Body of pancreas (tissue), 4 donors: ENCODE data around the gene USP15. TPM values are rescaled to one million over a fixed set of nuclear protein-coding genes. Genes with fewer than 3 reads are reported as not detected.

Source experiments
- ATAC-seq: fragments of 150-250 bp; one replicate; pipeline ENCODE4 v1.9.1; 2016
- DNase-seq, 4 donors: peaks; one replicate each; pipeline ENCODE4 v3.0.0-alpha.2; 2019
- H3K27ac ChIP-seq, 4 donors: fragments of 200-600 bp; sonication (generic); 1 replicate in 3 of 4; 2 replicates in 1 of 4; pipeline versions ENCODE4 v1.5.1 to v1.6.1; 2016 to 2019; ENCODE audit warnings: mild to moderate bottlenecking in 1 of 4, mixed read lengths in 1 of 4, moderate library complexity in 1 of 4
- H3K27me3 ChIP-seq, 2 donors: fragments of 200-600 bp; sonication (generic); one replicate each; pipeline ENCODE4 v1.6.0; 2016; ENCODE audit warnings: mild to moderate bottlenecking in 1 of 2
- H3K36me3 ChIP-seq, 2 donors: fragments of 200-600 bp; sonication (generic); replicated peaks in 1 of 2; 2 replicates each; pipeline ENCODE4 v1.5.1; 2016; ENCODE audit warnings: low read depth in 2 of 2; ENCODE audit not compliant: insufficient read depth in 1 of 2
- H3K4me1 ChIP-seq: fragments of 200-600 bp; sonication (generic); one replicate; pipeline ENCODE4 v1.6.0; 2016
- H3K4me3 ChIP-seq, 2 donors: fragments of 200-600 bp; sonication (generic); 1 replicate in 1 of 2; 2 replicates in 1 of 2; pipeline ENCODE4 v1.5.1; 2016 to 2019
- H3K9me3 ChIP-seq, 3 donors: fragments of 200-600 bp; sonication (generic); 1 replicate in 2 of 3; 2 replicates in 1 of 3; pipeline ENCODE4 v1.5.1; 2016
- CTCF ChIP-seq, 7 experiments: fragments of 450-650 bp in 4 of 7; fragments of 200-600 bp in 3 of 7; sonication (generic) in 3 of 7; IDR thresholded peaks; one replicate each; pipeline ENCODE4 v1.5.1; 2016 to 2019; ENCODE audit warnings: antibody characterized with exemption in 7 of 7
- POLR2A ChIP-seq, 3 donors: fragments of 450-650 bp; IDR thresholded peaks; one replicate each; pipeline ENCODE4 v1.6.1; 2016; ENCODE audit warnings: antibody characterized with exemption in 3 of 3, mild to moderate bottlenecking in 2 of 3
- WGBS, 2 donors: methylation state at CpG; one replicate each; pipeline ENCODE4 v1.1.5; 2017; 5-methylcytosine and 5-hydroxymethylcytosine counted together
- intact Hi-C: fragments of 100-400 bp; cut with DNase I; formaldehyde crosslinking; loops from one replicate; pipeline ENCODE4 v1.15.1; 2023
- total RNA-seq, 2 donors: library from RNA; depleted of rRNA; stranded (reverse); fragments of >200 nt; gene quantifications; one replicate each; pipeline ENCODE4 v1.1.0, GENCODE V29; 2016

The USP15 gene
- total RNA-seq, 2 donors from 2014 or later = 47.5 to 57.4 TPM

DNA sequence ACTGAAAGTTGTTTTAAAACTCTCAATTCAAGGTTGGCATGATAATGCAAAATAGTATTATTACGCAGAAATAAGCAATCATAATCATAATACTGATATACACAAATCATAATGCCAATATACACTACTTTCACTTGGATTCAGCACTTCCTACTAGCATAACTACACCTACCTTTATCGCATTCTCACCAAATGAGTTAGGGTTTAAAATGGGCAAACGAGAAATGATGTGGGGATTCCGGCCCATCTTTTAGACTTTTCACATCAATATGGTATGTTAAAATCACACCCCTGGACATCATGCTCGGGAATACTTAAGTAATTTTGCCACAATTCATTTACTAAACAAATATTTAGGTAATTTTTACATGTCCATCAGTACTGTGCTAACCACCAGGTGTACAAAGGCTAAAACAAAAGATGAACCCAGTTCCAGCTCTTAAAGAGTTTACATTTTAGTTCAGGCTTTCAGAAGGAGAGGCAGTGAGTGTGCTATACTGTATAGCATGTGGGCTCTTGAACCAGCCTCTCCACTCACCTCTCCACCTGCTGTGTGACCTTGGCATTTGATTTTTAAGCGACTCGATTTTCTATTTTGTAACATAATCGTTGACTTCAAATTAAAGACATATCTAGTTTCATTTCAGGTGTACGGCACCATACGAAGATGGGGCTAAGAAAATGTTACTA, 1.1 kb upstream of the USP15 start:
- WGBS, 2 donors = 9 to 14% methylated on average over 10 of the region's 10 CpGs
- H3K27me3 ChIP-seq = no peaks in the 10 kb centered on the region
- H3K36me3 ChIP-seq = no peaks in the 10 kb centered on the region
- H3K9me3 ChIP-seq = no peaks in the 10 kb centered on the region
- TF ChIP-seq CTCF (IDR thresholded peaks at IDR 0.05) (peak in 1 of 7 experiments; percentile 9), POLR2A (IDR thresholded peaks at IDR 0.05) (no peak)
- ATAC-seq = peak; percentile 26
- peak overlapping the region; percentile 80 to 95 (median 90) for H3K27ac ChIP-seq
- peaks cover 55% of the 10 kb centered on the region for H3K4me1 ChIP-seq
- intact Hi-C loops = no loop called here
- peak overlapping the region; percentile 64 to 95 for H3K4me3 ChIP-seq
- peak; percentile 23 to 44 (median 32) for DNase-seq

DNA sequence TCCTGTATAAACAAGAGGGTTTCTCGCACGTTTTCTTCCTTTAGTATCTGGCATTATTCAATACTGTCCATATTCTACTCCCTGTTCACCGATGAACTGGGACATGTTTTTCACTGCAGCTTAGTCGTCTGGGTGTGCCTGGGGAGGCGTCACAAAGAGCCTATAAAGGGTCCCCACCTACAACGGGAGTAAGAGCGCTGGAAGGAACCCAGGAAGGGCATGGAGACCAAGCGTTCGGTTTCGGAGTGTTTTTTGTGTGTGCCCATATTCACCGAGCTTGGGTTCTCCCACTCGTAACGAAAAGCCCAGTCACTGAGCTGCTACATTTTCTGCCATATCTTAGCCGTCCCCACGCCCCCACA, 592 bp upstream of the USP15 start:
- DNase-seq = no peak
- TF ChIP-seq POLR2A (IDR thresholded peaks at IDR 0.05) (no peak), CTCF (IDR thresholded peaks at IDR 0.05) (no peak)
- no peaks in the 10 kb centered on the region for H3K27me3 ChIP-seq
- no peaks in the 10 kb centered on the region for H3K36me3 ChIP-seq
- peak overlapping the region; percentile 80 to 95 (median 90) for H3K27ac ChIP-seq
- intact Hi-C loops = no loop called here
- peak overlapping the region; percentile 64 to 95 for H3K4me3 ChIP-seq
- WGBS, 2 donors = 0 to 1% methylated on average over 15 of the region's 15 CpGs
- peak; percentile 19 for ATAC-seq
- H3K9me3 ChIP-seq = no peaks in the 10 kb centered on the region
- H3K4me1 ChIP-seq = peaks cover 58% of the 10 kb centered on the region

GRCh38 chr12:62260733-62261683, 804 bp downstream of the USP15 start:
- WGBS, 2 donors = 1% methylated on average over 26 of the region's 26 CpGs
- peak; percentile 15 for ATAC-seq
- TF ChIP-seq POLR2A (IDR thresholded peaks at IDR 0.05) = no peak
- TF ChIP-seq CTCF (IDR thresholded peaks at IDR 0.05) = no peak
- H3K27me3 ChIP-seq = no peaks in the 10 kb centered on the region
- DNase-seq = peak in 3 of 4 donors; percentile 16 to 55 (median 36)
- no peaks in the 10 kb centered on the region for H3K36me3 ChIP-seq
- H3K4me1 ChIP-seq = peaks cover 52% of the 10 kb centered on the region
- H3K4me3 ChIP-seq = peak overlapping the region; percentile 64 to 95
- H3K9me3 ChIP-seq = no peaks in the 10 kb centered on the region
- H3K27ac ChIP-seq = peak overlapping the region; percentile 80 to 95 (median 90)
- intact Hi-C loops = no loop called here

- Histone ChIP-seq H3K4me1 (peaks cover 52% of the 10 kb centered on the region), H3K9me3 (no peaks in the 10 kb centered on the region), H3K36me3 (no peaks in the 10 kb centered on the region), H3K4me3 (no peak overlapping the region), H3K27me3 (no peaks in the 10 kb centered on the region), H3K27ac (no peak overlapping the region)
- no peak for ATAC-seq
- TF ChIP-seq POLR2A (IDR thresholded peaks at IDR 0.05) (no peak), CTCF (IDR thresholded peaks at IDR 0.05) (no peak)
- DNase-seq = no peak
- intact Hi-C loops = no loop called here
- 81 to 87% methylated on average over 10 of the region's 10 CpGs for WGBS, 2 donors
Measured at GRCh38 chr12:62261876-62262517, 1.8 kb downstream of the USP15 start.
